ENCODE results near the gene PRKAG1. TPM values are rescaled to one million over a fixed set of nuclear protein-coding genes. Genes with fewer than 3 reads are reported as not detected.

Gene PRKAG1
- total RNA-seq, 2 experiments from 2014 or later: 57.9 to 60.9 TPM

DNA sequence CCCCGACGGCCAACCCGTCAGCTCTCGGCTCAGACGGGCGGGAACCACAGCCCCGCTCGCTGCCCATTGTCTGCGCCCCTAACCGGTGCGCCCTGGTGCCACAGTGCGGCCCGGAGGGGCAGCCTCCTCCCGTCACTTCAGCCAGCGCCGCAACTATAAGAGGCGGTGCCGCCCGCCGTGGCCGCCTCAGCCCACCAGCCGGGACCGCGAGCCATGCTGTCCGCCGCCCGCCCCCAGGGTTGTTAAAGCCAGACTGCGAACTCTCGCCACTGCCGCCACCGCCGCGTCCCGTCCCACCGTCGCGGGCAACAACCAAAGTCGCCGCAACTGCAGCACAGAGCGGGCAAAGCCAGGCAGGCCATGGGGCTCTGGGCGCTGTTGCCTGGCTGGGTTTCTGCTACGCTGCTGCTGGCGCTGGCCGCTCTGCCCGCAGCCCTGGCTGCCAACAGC lies 40.3 kb downstream of the PRKAG1 start, which contains the start of gene WNT1:
WNT1 (plus strand) TSS at position 32 of the 450 bp plus-strand sequence; CDS start at position 361, 329 bp downstream.
- H3K27me3 Mint-ChIP-seq: peaks cover 90% of the 10 kb centered on the region
- H3K4me1 Mint-ChIP-seq: peaks cover 42% of the 10 kb centered on the region
- H3K4me3 Mint-ChIP-seq: peak within 1 kb of the TSS; percentile 70
- DNase-seq: no peak
- no peaks in the 10 kb centered on the region for H3K36me3 Mint-ChIP-seq
- H3K9me3 Mint-ChIP-seq: no peaks in the 10 kb centered on the region
- H3K27ac Mint-ChIP-seq: peak within 1 kb of the TSS; percentile 30

DNA sequence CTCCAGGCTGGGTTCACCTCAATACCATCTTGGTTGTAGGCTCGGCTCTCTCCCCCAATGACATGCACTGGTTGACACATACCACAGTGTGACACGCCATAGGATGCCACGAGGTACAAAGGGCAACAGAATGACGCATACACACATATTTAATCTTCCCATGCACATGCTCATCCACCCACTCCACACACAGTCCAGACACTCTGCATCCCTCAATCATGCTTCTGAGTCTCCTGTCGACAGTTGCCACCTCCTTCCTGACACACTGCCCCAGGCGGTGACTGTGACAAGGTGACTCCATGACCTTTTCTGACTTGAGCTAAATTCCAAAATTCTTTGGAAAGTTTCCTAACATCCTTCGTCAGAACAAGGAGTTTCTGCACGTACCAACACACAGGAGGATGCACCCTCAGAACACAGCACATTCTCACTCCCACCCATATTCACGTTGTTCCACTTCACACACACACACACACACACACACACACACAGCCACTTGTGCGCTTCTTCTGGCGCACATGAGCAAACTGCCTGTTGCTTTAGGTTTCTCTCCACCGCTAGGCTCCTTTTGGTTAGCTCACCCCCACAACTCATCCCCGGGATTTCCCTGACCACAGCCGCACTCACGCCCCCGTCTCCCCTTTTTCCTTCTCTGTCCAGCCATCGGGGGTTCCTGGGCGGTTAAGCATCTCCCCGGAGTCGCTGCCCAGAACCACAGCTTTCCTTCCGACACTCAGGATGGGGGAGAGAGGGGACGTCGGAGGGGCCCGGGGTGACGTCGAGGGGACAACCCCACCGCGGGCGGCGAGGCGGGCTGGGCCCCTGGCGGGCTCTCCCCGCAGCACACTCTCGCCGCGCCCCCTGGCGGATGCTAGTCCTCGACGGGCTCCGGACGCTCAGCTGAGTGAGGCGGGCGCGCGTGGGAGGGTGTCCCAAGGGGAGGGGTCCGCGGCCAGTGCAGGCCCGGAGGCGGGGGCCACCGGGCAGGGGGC lies 41.0 kb downstream of the PRKAG1 start:
- H3K27me3 Mint-ChIP-seq: peaks cover 92% of the 10 kb centered on the region
- H3K36me3 Mint-ChIP-seq: no peaks in the 10 kb centered on the region
- peak overlapping the region; percentile 23 for H3K27ac Mint-ChIP-seq
- peak; percentile 90 for DNase-seq
- H3K9me3 Mint-ChIP-seq: no peaks in the 10 kb centered on the region
- peak overlapping the region; percentile 36 for H3K4me3 Mint-ChIP-seq
- peaks cover 47% of the 10 kb centered on the region for H3K4me1 Mint-ChIP-seq

DNA sequence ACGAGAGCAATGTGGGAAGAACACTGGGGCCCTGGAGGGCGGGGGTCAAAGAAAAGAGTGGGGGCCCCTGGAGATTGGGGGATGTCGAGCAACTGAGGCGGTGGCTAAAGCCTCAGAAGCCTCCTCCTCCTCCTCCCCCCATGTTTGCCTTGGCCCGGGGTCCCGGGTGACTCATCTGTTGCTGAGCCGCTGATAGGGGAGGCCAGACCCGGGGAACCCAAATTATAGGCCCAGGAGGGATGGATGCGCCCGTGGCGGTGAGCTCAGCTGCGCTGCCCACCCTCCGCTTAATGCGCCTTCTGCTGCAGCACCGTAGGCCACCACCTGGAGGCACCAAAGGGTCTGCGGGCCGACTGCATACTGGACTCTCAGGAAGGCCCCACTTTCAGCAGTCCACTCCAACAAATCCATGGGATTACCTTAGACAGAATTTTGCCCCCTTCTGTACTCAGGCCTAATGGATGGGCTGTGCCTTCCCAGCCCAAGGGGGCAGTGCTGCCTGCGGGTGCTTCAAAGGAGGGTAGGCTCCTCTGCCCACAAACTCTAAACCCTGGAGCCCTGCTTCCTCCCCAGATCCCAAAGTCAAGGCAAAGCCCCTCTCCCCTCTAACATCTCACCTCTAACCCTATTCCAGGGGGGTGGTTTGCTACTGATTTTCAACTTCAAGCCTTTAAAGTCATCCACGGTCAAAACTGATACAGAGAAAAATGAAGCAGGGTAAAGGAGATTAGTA lies 44.5 kb downstream of the PRKAG1 start:
- H3K4me1 Mint-ChIP-seq: peaks cover 41% of the 10 kb centered on the region
- no peaks in the 10 kb centered on the region for H3K36me3 Mint-ChIP-seq
- H3K9me3 Mint-ChIP-seq: no peaks in the 10 kb centered on the region
- peaks cover 85% of the 10 kb centered on the region for H3K27me3 Mint-ChIP-seq
- H3K4me3 Mint-ChIP-seq: no peak overlapping the region
- H3K27ac Mint-ChIP-seq: no peak overlapping the region
- DNase-seq: peak; percentile 49

DNA sequence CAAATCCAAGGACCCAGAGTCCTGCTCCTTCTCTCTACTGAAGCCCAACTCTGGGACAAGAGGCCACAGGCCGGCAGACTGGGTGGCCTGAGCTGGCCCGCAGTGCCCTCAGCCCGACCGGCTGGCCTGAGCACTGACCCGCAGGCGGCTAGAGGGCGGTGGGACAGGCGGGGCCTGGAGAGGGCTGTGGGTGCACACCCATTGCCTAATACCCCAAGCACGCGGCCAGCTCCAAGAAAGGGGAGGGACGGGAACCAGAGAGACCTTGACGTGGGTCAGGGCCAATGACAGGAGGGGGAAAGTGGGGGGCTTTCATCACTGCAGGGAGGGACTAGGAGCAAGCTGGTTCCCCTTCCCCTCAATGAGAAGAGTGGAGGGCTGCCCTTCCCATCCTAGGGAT lies 45.0 kb downstream of the PRKAG1 start:
- no peaks in the 10 kb centered on the region for H3K36me3 Mint-ChIP-seq
- H3K27ac Mint-ChIP-seq: no peak overlapping the region
- H3K27me3 Mint-ChIP-seq: peaks cover 79% of the 10 kb centered on the region
- peaks cover 40% of the 10 kb centered on the region for H3K4me1 Mint-ChIP-seq
- no peak overlapping the region for H3K4me3 Mint-ChIP-seq
- H3K9me3 Mint-ChIP-seq: no peaks in the 10 kb centered on the region
- DNase-seq: no peak

DNA sequence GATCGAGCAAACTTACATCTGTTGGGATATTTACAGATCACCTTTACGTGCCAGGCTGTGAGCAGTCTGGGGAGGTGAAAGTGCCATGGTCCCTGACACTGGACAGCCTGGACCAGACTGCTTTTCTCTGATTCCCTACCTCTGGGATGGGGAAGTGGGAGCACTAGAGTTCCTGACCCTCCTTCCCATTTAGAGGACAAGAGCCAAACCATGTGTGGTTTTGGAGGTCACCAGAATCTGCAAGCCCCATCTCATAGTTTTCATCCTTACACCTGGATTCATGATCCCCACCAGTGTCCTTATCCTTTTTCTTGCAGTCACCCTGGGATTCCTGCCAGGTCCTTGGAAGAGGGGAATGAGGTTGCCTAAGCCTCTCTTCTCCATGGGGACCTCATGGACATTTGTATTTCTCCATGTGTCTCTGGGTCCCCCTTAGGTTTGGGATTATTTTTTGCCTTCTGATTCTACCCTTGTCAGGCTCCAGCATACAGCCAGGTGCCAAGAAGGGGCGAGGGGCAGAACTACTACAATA lies 45.6 kb downstream of the PRKAG1 start:
- no peak for DNase-seq
- H3K4me1 Mint-ChIP-seq: peaks cover 42% of the 10 kb centered on the region
- H3K27me3 Mint-ChIP-seq: peaks cover 79% of the 10 kb centered on the region
- no peaks in the 10 kb centered on the region for H3K9me3 Mint-ChIP-seq
- no peak overlapping the region for H3K4me3 Mint-ChIP-seq
- no peak overlapping the region for H3K27ac Mint-ChIP-seq
- no peaks in the 10 kb centered on the region for H3K36me3 Mint-ChIP-seq

DNA sequence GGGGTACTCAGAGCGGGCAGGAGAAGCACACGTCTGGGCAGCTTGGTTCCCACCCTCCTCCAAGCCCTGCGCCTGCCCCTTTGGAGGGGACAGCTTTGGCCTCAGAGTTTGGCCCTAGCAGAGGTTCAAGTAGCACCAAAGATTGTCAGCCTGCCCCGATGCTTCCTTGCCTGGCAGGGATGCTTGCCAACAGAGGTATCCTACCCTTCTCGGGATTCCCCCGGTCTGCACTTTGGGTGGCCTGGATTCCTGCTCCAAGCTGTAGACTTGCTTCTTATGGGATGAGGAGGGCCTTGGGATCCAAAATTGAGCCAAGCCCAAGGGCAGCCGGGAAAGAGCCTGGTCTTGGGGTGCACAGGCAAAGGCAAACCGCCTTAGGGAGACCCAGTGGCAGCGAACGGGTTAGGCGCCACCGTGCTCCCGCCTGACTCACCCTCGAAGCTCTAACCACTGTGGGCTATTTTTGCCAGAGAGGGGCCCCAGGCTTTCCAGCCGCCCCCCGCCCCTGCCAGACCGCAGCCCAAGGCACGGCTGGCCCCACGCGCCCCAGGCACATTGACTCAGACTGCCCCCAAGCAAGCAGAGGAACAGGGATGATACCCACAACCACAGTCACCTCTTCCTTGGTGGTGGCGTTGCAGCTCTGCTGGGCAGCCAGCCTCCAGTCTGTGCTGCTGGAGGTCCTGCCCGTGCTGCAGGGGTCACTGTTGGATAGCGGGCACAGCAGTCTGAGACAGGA lies 46.2 kb downstream of the PRKAG1 start:
- Mint-ChIP-seq H3K4me3 (no peak overlapping the region), H3K9me3 (no peaks in the 10 kb centered on the region), H3K4me1 (peaks cover 37% of the 10 kb centered on the region), H3K27ac (no peak overlapping the region), H3K27me3 (peaks cover 74% of the 10 kb centered on the region), H3K36me3 (no peaks in the 10 kb centered on the region)
- peak; percentile 64 for DNase-seq

DNA sequence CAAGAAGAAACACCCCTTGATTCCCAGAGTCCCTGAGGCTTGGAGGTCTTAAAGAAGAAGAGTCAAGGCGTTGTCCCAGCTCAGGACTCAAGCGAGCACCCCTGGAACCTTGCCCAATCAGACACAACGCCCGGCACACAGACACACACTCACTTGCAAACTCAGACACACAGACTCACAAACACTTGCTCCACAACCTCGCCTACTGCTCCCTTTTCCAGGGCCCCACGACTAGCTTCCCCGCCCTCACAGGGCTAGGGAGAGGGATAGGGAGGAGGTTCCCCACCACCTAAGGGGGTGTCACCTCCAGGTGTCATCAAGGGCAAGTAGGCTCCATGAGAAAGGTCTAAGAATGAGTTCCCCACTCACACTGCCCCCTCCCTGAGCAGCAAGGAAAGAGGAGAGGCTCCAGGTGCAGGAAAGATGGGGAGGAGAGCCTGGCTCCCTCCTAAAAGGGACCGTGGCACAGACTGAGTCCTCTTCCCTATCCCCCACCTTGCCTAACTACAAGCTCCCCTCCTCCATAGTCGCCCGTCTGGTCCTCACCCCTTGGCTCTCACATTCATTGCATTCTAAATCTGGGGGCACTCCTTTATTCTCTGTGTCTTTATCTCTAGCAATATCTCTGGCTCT lies 47.8 kb downstream of the PRKAG1 start:
- Mint-ChIP-seq H3K27ac (peak overlapping the region; percentile 43), H3K27me3 (peaks cover 58% of the 10 kb centered on the region), H3K9me3 (no peaks in the 10 kb centered on the region), H3K4me3 (peak overlapping the region; percentile 38), H3K36me3 (no peaks in the 10 kb centered on the region), H3K4me1 (peaks cover 33% of the 10 kb centered on the region)
- no peak for DNase-seq

DNA sequence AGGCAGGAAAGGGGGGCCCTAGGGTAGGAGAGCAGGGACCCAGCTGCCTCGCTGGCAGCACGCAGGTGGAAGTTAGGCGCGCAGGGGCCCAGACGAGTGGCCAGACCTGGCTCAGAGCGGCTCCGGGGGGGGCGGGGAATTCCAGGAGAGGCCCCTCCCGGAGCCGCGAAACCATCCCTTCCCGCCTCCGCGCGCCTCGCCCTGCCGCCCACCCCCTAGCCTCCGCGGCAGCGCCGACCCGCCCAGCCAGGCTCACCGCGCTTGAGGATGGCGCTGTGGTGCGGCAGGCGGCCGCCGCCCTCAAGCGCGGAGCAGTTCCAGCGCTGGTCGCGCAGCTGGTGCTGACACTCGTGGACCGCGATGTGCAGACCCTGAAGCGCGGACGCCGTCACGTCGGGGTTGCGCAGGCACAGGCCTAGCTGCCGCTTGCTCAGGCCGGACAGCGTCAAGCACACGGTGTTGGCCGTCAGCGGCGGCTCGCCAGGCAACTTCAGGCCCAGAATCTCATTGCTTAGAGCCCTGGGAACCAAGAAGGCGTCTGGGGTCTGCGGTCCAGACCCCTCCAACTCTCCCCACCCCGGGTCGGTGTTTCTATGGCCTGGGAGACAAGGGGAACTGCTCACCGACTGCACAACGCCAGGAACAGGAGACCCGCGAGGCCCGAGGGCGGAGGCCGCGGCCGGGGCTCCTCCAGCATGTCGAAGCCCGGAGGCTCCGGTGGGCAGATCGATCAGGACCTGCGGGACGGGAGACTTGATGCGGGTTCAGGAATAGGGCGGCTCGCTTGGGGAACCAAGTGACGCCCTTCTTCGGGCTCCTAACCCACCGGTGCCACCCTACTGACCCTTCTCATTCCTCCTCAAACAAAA lies 48.5 kb downstream of the PRKAG1 start:
- peak; percentile 52 for DNase-seq
- H3K36me3 Mint-ChIP-seq: no peaks in the 10 kb centered on the region
- no peak overlapping the region for H3K4me3 Mint-ChIP-seq
- peaks cover 54% of the 10 kb centered on the region for H3K27me3 Mint-ChIP-seq
- H3K27ac Mint-ChIP-seq: no peak overlapping the region
- peaks cover 33% of the 10 kb centered on the region for H3K4me1 Mint-ChIP-seq
- no peaks in the 10 kb centered on the region for H3K9me3 Mint-ChIP-seq

DNA sequence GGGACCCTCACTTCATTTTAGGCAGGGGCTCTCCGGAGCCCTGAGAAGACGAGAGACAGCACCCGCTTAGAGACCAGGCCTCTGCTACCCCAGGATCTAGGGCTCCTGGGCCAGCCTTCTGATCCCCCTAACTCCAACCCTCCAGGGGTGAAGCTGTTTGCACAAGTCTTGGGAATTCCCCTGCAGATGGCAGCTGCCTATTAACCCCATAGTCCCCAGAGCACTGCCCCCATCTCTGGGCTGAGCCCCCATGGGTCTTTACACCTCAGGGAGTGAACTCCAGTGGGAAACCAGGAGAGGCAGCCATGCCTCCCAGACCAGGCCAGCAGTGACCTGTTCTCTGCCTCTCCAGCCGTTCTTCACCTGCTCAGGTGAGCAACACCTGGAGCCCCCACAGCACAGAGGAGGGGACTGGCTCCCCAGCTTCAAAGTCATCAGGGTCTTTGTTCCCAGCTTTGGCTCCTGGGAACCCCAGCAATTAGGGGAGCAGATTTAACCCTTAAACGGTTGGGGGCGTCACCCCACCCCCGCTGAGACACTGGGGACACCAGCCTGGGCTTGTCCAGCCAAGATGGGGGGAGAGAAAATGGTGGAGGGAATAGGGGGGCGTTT lies 49.3 kb downstream of the PRKAG1 start:
- H3K4me3 Mint-ChIP-seq: no peak overlapping the region
- peaks cover 47% of the 10 kb centered on the region for H3K27me3 Mint-ChIP-seq
- no peak overlapping the region for H3K27ac Mint-ChIP-seq

DNA sequence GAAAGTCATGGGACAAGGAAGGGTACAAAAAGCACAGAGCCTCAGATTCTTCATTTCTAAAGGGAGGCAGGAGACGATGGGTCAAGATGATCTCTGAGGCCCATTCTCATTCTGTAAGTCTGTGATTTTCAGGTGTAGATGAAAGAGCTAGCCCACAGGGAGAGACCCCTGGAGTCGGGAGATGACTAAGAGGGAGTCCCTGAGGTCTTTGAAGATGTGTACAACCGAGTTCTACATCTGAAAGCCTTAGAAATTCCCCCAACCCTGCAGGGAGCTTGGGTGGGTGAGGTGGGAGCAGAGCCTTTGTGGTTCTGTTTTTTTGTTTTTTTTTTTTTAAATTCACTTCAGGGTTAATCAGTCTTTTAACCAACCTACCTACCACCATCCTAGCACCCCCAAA lies 50.1 kb downstream of the PRKAG1 start:
- Mint-ChIP-seq H3K27ac (no peak overlapping the region), H3K27me3 (peaks cover 39% of the 10 kb centered on the region), H3K4me3 (no peak overlapping the region), H3K9me3 (no peaks in the 10 kb centered on the region), H3K4me1 (peaks cover 33% of the 10 kb centered on the region), H3K36me3 (no peaks in the 10 kb centered on the region)
- no peak for DNase-seq

More for the DNA sequence above, 49.3 kb downstream of the PRKAG1 start:
- Mint-ChIP-seq H3K36me3 (no peaks in the 10 kb centered on the region), H3K4me1 (peaks cover 33% of the 10 kb centered on the region), H3K9me3 (no peaks in the 10 kb centered on the region)
- no peak for DNase-seq

DNA sequence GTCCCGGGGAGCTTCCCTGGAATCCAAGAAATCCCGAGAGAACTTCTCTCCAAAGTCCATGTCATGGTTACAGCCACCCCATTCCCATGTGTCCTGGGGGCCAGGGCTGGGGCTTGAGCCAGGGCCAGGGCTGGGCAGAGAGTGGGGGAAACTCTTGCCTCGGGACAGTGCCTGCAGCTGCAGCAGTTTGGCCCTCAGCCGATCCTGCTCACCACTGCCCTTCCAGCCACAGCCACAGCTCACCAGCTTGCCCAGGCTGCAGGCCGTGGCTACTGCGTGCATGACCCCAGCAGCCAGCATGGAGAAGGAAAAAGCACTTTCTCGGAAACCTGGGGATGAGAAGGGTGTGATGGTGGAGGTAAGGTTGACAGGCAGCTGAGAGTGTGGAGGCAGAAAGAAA lies 50.6 kb downstream of the PRKAG1 start:
- Mint-ChIP-seq H3K27ac (no peak overlapping the region), H3K36me3 (no peaks in the 10 kb centered on the region), H3K4me3 (no peak overlapping the region), H3K27me3 (peaks cover 34% of the 10 kb centered on the region), H3K9me3 (no peaks in the 10 kb centered on the region), H3K4me1 (peaks cover 32% of the 10 kb centered on the region)
- DNase-seq: no peak

DNA sequence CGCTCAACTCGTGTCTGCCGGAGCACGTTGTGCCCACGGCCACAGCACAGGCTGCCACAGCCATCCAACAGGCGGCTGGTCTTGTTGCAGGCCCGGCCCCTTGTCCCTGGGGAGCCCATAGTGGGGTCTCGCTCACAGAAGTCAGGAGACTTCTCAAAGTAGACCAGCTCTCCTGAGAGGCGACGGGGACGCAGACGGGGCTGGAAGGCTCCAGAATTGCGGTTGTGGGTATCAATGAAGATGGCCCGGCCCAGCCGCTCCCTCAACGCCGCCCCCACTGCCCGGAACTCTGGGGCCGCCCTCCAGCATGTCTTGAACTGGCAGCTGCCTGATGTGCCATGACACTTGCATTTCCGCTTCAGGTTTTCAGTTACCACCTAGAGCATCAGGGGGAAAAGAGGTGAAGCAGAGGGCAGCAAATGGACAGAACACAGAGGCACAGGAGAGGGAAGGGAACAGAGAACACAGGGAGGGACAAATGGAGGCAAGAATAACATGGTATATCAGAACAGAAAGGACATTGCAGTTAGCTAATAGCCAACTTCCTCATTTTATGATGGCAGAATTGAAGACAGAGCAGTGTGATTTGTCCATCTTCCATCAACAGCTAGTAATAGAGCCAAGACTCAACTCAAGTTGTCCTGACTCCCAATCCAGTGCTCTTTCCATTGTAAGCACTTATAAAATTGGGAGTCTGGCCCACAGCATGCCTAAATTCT lies 52.2 kb downstream of the PRKAG1 start:
- no peak overlapping the region for H3K4me3 Mint-ChIP-seq

More for the DNA sequence above, 52.2 kb downstream of the PRKAG1 start:
- H3K4me1 Mint-ChIP-seq: peaks cover 23% of the 10 kb centered on the region
- H3K27me3 Mint-ChIP-seq: peaks cover 17% of the 10 kb centered on the region
- no peak for DNase-seq
- no peaks in the 10 kb centered on the region for H3K9me3 Mint-ChIP-seq
- no peaks in the 10 kb centered on the region for H3K36me3 Mint-ChIP-seq
- H3K27ac Mint-ChIP-seq: no peak overlapping the region

Measured in activated naive CD8-positive, alpha-beta T cell treated with anti-CD3 and anti-CD28 coated beads for 36 hours (primary cell).